HG02973 (cell line): ENCODE results near the gene GRID1.

Experiments used
- ATAC-seq: cut with Tn5 transposase; IDR thresholded peaks from one replicate; pipeline ENCODE4 v1.9.1; 2021; ENCODE audit warnings: moderate library complexity; ENCODE audit not compliant: unreplicated experiment

Gene GRID1

GRCh38 chr10:86074294-86074693 lies 292.3 kb downstream of the GRID1 start:
- ATAC-seq = no peak

- ATAC-seq = no peak
These were observed 293.2 kb downstream of the GRID1 start for GRCh38 chr10:86073199-86073977.

DNA sequence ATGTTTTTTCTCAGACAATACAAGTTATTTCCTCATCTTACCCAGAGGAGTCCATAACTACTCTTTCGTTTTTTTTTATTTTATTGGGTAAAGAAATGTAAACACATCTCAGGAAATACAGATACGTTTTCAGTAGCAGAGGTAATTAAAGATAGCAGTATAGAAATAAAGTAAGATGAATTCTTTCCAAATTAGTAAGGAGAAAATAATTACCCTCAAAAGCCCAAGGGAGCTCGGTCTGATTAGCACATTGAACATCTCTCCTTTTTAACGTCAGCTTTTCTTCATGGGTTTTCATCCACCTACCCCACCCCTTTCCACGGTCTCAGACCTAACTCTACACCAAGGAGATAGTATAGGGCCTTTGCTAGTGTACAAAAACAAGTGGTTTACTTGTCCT lies 294.2 kb downstream of the GRID1 start:
- no peak for ATAC-seq

GRCh38 chr10:86071758-86072157 lies 294.8 kb downstream of the GRID1 start:
- ATAC-seq = peak; percentile 65

DNA sequence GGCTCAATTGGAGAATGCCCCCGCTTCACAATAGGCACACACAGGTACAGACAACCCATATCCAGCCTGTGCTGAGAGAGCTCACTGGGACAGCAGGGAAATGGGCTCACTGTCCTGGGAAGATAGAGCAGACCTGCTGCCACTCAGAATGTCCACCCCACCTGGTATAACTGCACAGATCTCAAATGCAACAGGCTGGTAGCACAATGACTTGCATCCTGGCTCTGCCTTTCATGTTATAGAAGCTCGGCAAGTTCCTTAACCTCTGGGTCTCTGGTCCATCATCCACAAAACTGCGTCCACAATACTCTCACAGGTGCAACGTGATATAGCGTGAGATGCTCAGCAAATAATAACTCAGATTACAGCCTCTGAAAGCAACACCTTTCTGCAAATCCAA lies 295.4 kb downstream of the GRID1 start:
- ATAC-seq = no peak

DNA sequence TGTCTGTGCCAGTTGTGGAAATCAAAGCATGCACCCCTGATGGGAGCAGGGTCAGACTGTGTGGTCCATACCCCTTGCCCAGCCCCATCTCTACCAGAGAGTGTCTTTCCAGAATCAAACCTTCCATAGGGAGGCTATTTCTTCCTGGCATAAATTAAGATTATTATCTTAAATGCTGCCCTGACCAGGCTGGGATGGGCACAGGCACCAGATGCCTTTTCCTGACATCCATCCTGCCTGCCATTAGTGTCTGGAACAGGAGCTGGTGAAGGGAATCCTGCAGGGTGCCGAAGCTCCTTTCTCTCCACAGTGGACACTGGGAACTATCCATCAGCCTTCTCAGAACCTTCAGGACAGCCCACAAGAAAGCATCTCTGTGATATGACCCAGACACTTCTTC lies 296.3 kb downstream of the GRID1 start:
- no peak for ATAC-seq

- no peak for ATAC-seq
These were observed 298.2 kb downstream of the GRID1 start for GRCh38 chr10:86068231-86069054.

GRCh38 chr10:86067436-86068050 lies 299.1 kb downstream of the GRID1 start:
- no peak for ATAC-seq

DNA sequence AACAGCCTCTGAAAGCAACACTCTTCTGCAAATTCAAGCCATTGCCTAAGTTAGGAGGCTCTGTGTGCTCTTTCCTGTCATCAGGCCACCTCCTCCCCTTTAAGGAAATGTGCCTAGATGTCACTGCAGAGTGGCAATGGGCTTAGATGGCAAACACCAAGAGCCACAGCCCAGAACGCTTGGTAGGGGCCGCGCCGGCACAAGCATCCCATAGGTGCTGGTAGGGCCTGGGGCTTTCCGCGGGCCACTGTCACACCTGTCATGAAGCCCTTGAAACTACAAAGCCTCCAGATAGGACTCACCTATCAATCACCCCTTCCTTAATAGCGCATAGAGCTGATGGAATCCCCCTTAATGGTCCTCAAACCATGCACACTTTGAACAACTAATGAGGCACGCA lies 299.9 kb downstream of the GRID1 start:
- no peak for ATAC-seq

- ATAC-seq = no peak
These were observed 300.8 kb downstream of the GRID1 start for GRCh38 chr10:86065711-86066251.

DNA sequence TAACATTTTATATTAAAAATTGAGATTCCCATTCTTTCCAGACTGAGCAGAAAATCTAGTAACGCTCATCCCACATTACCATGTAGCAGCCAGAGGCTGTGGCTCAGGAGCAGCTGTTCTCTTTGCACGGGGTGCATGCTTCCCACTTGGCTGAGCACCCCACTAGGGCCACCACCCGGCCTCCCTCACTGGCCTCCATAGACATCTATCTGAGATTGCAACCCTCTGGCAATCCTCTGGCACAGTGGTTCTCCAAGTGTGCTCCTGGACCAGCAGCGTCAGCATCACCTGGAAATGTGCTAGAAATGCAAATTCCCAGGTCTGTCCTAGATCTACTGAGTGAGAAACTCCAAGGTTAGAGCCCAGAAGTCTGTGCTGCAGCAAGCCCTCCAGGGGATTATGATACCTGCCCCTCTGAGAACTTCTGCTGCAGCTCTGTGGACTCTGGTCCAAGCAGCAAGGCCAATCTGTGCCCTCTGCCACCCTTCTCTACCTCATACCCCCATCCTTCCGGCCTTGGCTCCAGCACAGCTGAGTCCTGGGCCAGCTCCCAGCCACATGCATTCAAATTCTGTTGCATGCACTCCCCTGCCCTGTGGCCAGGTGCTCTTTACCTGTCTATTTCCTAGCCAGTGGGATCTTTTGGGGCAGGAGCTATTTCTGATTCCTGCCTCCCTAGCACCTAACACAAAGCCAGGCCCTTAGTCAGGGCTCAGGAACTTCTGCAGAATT lies 301.5 kb downstream of the GRID1 start:
- ATAC-seq = no peak

GRCh38 chr10:86064219-86064618 lies 302.4 kb downstream of the GRID1 start:
- ATAC-seq = no peak

DNA sequence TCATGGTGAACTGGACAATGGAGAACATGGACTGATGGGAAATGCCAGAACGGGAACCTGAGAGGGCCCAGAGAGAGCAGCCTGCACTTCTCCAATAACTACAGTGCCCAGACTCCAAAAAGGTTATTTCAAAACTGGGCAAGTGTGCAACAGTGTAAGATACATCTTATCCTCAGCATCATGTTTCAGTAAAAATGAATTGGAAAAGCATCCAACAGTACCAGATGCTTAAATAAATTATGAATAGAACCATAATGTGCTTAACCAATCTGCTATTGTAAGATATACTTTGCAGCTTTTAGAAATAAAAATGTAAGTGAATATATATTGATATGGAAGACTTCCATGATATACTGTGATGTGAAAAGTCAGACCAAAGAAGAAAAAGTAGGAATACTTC lies 303.3 kb downstream of the GRID1 start:
- ATAC-seq = no peak

DNA sequence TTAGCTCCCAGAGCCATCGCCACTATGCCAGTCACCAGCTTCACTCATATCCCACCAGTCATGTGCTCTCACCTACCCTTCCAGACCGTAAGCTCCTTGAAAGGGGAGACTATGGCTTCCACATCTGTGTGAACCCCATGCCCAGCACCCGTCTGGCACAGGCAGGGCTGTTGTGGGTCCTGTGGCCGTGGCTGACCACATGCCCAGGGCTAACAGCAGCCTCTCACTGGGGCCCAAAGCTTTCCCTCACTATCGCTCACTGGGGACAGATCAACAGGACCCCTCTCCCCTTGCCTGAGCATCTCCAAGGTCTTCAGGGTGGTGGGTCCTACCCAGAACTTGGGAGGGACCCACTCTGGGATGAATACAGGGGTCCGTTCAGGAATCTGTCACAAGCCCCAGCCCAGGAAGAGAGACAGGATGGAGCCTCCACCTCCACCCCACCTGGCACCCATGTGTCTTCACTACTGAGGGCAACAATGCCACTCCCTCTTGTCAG lies 303.9 kb downstream of the GRID1 start:
- ATAC-seq = no peak

- no peak for ATAC-seq
These were observed 304.4 kb downstream of the GRID1 start for GRCh38 chr10:86062198-86062550.

DNA sequence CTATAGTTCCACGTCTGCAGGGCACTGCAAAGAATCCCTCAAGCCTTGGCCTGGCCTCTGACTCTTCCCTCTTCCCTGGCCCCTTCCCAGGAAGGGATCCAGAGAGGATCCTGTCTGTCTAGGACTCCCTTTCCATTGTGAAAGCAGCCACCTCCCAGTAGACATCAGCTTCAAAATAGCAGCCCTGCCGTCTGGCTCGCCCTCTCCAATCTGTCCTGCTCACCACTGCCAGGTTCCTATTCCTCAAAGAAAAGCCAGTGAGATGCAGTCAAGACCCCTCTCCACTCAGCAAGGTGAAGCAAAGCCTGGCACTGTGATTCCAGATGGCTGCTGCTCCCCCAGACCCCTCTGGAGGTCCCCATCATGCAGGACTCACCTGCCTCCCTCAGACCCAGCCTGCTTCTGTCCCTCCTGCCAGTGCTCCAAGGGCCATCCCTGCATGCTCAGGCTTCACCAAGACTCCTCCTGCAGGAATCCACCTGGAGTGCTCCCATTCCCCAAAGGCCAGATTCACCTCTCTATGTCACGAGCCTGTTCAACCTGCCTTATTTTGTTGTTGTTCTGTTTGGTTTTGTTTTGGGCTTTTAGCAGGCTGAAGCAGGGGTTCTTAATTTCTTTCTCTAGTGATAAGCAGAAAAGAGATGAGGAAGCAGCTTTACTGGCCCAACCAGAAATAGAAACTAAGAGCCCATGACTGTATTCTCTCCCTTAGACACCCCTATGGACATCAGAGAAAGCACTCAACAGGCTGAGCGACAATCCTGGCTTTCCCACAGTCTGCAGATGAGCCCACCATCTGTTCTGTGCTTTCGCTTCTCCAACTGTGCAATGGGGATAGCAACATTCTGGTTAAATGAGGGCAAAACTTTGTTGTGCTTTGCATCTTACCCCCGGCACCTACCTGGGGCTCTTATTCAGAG lies 305.1 kb downstream of the GRID1 start:
- ATAC-seq = no peak

DNA sequence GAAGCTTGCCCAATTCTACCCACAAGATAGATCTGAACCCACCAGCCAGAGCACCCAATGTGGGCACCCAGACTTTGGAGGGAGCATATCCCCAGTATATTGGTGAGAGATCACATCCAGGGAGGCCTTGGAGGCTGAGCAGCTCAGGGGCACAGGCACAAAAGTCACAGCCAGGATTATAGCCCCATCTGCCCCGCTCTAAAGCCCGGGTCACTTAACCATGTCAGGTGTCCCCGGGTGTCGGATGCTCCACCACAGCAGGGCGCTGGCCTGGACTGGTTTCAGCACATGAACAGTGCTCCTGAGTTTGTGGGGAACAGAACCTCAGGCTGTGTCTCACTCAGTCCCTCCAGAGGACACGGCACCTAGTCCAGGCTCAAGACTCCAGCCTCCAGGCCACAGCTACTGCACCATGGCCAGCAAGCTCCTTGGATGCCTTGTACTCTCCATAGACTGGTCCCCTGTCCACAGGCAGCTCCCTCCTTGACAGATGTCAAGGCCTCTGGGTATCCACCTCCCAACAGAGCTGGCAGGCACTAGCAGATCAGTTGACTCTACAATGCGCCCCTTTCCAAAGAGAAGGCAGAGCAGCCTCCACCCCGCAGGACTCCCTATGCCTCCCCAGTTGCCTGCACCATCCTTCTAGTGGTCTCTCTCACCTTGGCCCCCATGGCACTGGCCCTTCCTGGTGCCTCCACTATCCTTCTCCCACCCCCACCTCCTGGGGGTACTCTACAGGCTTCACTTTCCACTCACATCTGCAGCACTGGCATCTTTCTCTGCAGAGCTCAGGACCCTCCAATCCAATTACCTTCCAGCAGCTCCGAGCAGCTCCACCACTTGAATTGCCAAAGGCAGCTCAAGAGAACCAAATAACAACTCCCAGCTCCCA lies 306.0 kb downstream of the GRID1 start:
- no peak for ATAC-seq

DNA sequence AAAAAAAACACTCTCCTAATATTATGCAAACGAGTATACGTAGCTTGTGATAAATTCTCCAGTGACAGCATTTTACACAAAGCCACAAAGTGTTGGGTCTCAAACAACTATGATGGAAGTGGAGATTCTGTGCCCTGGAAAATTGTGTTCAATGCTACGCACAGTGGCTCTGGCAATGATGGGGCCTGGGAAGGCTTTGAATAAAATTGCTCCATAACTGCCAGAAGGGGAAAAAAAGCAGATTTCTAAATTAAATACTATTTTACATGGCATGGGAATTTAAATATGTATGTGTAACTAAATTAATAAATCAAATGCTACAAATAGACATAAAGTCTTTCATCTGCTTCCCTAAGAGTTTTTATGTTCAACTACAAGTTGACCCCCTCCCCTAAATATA lies 306.7 kb downstream of the GRID1 start:
- ATAC-seq = no peak

DNA sequence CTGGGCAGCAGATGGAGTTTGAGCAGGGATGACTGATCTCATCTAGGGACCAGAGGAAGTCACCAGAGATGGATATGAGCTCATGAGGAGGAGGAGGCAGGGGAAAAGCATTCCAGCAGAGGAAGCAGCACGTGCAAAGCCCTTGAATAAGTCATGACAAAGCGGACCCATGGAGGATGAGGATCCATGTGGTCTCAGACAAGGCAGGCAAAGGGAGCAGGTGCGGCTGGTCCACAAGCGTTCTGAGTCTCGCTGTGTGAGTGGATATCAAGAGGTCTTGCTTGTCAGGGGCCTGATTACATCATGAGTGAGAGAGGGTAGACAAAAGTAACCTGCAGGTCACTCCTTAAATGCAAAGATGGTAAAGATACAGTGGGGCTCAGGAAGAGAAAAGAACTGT lies 307.6 kb downstream of the GRID1 start:
- no peak for ATAC-seq
